Activated CD4-positive, alpha-beta T cell treated with anti-CD3 and anti-CD28 coated beads for 36 hours (primary cell): ENCODE results near the gene ZMYM4. TPM values are rescaled to one million over a fixed set of nuclear protein-coding genes. Genes with fewer than 3 reads are reported as not detected.
"Not testable (repeated sequence)": the region's sequence is repeated elsewhere in the genome, so short reads cannot be mapped to it uniquely, and the experiment has no call there.

Source experiments
- ATAC-seq: fragments of 200-7000 bp; cut with Tn5 transposase; one replicate; pipeline ENCODE4 v1.10.0; 2021; ENCODE audit warnings: mild to moderate bottlenecking, moderate library complexity
- CTCF ChIA-PET: fragments of 350-600 bp; sonication (Branson Sonifier 250); formaldehyde crosslinking; loops from one replicate; lab custom pipeline; 2021; ENCODE audit warnings: antibody characterized with exemption; lab: Charles Lee
- POLR2A ChIA-PET: fragments of 350-600 bp; sonication (Branson Sonifier 250); formaldehyde crosslinking; loops from one replicate; lab custom pipeline; 2021; ENCODE audit warnings: antibody characterized with exemption, inconsistent platforms; lab: Charles Lee
- DNase-seq: peaks from one replicate; pipeline ENCODE4 v3.0.0-alpha.2; 2020
- H3K27ac Mint-ChIP-seq: one replicate; pipeline ENCODE4 v1.8.0; 2021; ENCODE audit warnings: mixed read lengths
- H3K27me3 Mint-ChIP-seq: one replicate; pipeline ENCODE4 v1.8.0; 2021; ENCODE audit warnings: mixed read lengths
- H3K36me3 Mint-ChIP-seq: one replicate; pipeline ENCODE4 v1.8.0; 2021; ENCODE audit warnings: low read depth, mixed read lengths
- H3K4me1 Mint-ChIP-seq: one replicate; pipeline ENCODE4 v1.8.0; 2021; ENCODE audit warnings: mixed read lengths
- H3K4me3 Mint-ChIP-seq: one replicate; pipeline ENCODE4 v1.8.0; 2021; ENCODE audit warnings: mild to moderate bottlenecking, moderate library complexity, mixed read lengths
- H3K9me3 Mint-ChIP-seq: one replicate; pipeline ENCODE4 v1.8.0; 2021; ENCODE audit warnings: low read depth, mixed read lengths
- intact Hi-C, 2 experiments: fragments of 100-400 bp; cut with DNase I in 1 of 2; cut with micrococcal nuclease in 1 of 2; formaldehyde crosslinking; loops; one replicate each; pipeline versions ENCODE4 v1.14.2 to v1.15.1; 2022 to 2024; cut with DNase I, micrococcal nuclease
- total RNA-seq, 2 experiments: library from RNA; stranded (reverse); gene quantifications; one replicate each; pipeline ENCODE4 v1.2.3, GENCODE V29; 2021

Gene ZMYM4
- total RNA-seq, 2 experiments from 2014 or later = 27.8 to 31.6 TPM

DNA sequence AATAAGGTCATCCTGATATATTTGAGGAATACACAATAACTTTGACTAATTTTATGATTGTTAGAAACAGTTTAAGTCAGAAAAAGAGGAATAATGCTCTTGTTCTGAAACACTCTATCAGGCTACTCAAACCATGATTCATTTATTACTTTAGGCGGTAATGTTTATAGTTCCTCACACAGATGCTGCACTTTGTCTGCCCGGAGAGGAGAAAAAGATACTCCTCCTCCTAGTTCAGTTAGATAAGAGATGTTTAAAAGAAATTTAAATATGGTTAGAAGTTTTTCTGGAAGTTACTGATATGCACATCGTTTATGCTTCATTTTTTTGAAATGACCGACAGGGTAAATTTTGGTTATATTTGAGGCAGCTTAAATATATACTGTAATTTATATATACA is 103.0 kb downstream of the ZMYM4 start:
- intact Hi-C loops = no loop called here
- DNase-seq (no peak), ATAC-seq (no peak)
- H3K27ac Mint-ChIP-seq = no peak overlapping the region
- H3K4me1 Mint-ChIP-seq = no peaks in the 10 kb centered on the region
- ChIA-PET CTCF (no interaction called here), POLR2A (no interaction called here)
- no peaks in the 10 kb centered on the region for H3K9me3 Mint-ChIP-seq
- H3K27me3 Mint-ChIP-seq = no peaks in the 10 kb centered on the region
- H3K4me3 Mint-ChIP-seq = no peak overlapping the region
- peaks cover 6% of the 10 kb centered on the region for H3K36me3 Mint-ChIP-seq

DNA sequence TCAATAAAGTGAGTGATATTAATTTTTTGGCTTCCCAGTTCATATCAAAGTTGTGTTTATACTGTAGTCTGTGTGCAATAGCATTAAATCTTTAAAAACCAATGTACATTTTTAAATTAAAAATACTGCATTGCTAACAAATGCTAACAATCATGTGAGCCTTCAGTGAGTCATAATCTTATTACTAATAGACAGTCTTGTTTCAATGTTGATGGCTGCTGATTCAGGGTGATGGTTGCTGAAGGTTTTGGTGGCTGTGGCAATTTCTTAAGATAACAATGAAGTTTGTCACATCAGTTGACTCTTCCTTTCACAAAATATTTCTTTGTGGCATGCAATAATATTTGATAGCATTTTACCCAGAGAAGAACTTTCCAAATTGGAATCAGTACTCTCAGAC is 109.0 kb downstream of the ZMYM4 start:
- Mint-ChIP-seq H3K4me3 (no peak overlapping the region), H3K27me3 (no peaks in the 10 kb centered on the region), H3K36me3 (peaks cover 6% of the 10 kb centered on the region), H3K4me1 (no peaks in the 10 kb centered on the region), H3K27ac (no peak overlapping the region), H3K9me3 (no peaks in the 10 kb centered on the region)
- ATAC-seq (no peak), DNase-seq (no peak)
- intact Hi-C loops = no loop called here
- CTCF ChIA-PET = no interaction called here
- POLR2A ChIA-PET = interaction anchor here (0.6 kb wide), 1 partner anchor 579 kb away, joined by 3 read pairs; no protein-coding TSS in a partner anchor

DNA sequence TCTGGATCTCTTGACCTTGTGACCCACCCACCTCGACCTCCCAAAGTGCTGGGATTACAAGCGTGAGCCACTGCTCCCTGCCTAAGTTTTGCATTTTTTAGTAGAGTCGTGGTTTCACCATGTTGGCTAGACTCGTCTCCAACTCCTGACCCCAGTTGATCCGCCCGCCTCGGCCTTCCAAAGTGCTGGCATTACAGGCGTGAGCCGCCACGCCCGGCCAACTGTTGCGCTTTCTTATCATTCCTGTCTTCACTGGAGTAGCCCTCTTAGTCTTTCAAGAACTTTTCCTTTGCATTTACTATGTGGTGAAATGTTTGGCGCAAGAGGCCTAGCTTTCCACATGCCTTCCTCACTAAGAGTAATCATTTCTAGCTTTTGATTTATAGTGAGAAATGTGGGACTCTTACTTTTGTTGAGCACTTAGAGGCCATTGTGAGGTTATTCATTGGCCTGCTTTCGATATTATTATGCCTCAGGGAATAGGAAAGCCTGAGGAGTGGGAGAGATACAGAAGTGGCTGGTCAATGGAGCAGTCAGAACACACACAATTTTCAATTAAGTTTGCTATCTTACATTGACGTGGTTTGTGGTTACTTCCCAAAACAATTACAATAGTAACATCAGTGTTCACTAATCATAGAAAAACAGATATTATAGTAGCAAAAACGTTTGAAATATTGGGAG is 111.0 kb downstream of the ZMYM4 start:
- intact Hi-C loops = no loop called here
- POLR2A ChIA-PET = interaction anchor here (0.6 kb wide), 1 partner anchor 125 kb away, joined by 3 read pairs; no protein-coding TSS in a partner anchor
- H3K27ac Mint-ChIP-seq = no peak overlapping the region

GRCh38 chr1:35380111-35380510 is 111.6 kb downstream of the ZMYM4 start:
- CTCF ChIA-PET = interaction anchor here (0.7 kb wide), 1 partner anchor 347 kb away, joined by 3 read pairs; no protein-coding TSS in a partner anchor

More for the DNA sequence above, 111.0 kb downstream of the ZMYM4 start:
- Mint-ChIP-seq H3K36me3 (peaks cover 6% of the 10 kb centered on the region), H3K4me3 (no peak overlapping the region), H3K4me1 (no peaks in the 10 kb centered on the region), H3K27me3 (no peaks in the 10 kb centered on the region), H3K9me3 (no peaks in the 10 kb centered on the region)
- no peak for ATAC-seq
- CTCF ChIA-PET = interaction anchor here (0.7 kb wide), 1 partner anchor 512 kb away, joined by 3 read pairs; no protein-coding TSS in a partner anchor
- no peak for DNase-seq

DNA sequence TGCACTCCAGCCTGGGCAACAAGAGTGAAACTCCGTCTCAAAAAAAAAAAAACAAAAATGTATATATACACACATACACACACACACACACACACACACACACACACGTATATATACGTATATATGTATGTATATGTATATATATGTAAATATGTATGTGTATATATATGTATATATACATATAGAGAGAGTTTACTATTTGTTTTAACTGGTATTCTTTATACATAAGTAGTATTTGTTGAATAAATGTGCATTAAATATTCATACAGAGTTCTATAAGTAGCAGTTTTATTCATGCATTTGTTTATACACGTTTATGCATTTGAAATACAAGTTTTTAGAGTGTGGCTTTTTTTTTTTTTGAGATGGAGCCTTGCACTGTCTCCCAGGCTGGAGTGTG is 113.6 kb downstream of the ZMYM4 start:
- ChIA-PET POLR2A (interaction anchor here (0.6 kb wide), 1 partner anchor 401 kb away, joined by 3 read pairs; no protein-coding TSS in a partner anchor), CTCF (no interaction called here)
- Mint-ChIP-seq H3K9me3 (no peaks in the 10 kb centered on the region), H3K27ac (no peak overlapping the region), H3K4me1 (no peaks in the 10 kb centered on the region), H3K27me3 (no peaks in the 10 kb centered on the region), H3K36me3 (peaks cover 2% of the 10 kb centered on the region), H3K4me3 (no peak overlapping the region)
- DNase-seq (no peak), ATAC-seq (no peak)
- intact Hi-C loops = no loop called here

More at GRCh38 chr1:35380111-35380510, 111.6 kb downstream of the ZMYM4 start:
- H3K4me1 Mint-ChIP-seq, H3K36me3 Mint-ChIP-seq, POLR2A ChIA-PET, DNase-seq, H3K27me3 Mint-ChIP-seq, intact Hi-C loops, H3K9me3 Mint-ChIP-seq, H3K4me3 Mint-ChIP-seq, ATAC-seq, H3K27ac Mint-ChIP-seq: not testable (repeated sequence)

DNA sequence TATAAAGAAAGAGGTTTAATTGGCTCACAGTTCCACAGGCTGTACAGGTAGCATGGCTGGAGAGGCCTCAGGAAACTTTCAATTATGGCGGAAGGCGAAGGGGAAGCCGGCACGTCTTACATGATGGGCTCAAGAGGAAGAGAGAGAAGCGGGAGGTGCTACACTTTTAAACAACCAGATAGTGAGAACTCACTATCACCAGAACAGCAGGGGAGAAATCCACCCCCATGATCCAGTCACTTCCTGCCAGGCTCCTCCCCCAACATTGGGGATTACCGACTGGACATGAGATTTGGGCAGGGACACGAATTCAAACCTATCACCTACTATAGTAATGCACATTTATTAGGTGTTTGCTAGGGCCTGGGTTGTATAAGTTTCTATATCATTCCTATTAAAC is 117.8 kb downstream of the ZMYM4 start:
- Mint-ChIP-seq H3K4me1 (no peaks in the 10 kb centered on the region), H3K27ac (no peak overlapping the region), H3K36me3 (peaks cover 13% of the 10 kb centered on the region), H3K9me3 (no peaks in the 10 kb centered on the region), H3K27me3 (no peaks in the 10 kb centered on the region), H3K4me3 (no peak overlapping the region)
- DNase-seq (no peak), ATAC-seq (no peak)
- intact Hi-C loops = no loop called here
- ChIA-PET CTCF (no interaction called here), POLR2A (interaction anchor here (0.6 kb wide), 1 partner anchor 672 kb away, joined by 5 read pairs; no protein-coding TSS in a partner anchor)

DNA sequence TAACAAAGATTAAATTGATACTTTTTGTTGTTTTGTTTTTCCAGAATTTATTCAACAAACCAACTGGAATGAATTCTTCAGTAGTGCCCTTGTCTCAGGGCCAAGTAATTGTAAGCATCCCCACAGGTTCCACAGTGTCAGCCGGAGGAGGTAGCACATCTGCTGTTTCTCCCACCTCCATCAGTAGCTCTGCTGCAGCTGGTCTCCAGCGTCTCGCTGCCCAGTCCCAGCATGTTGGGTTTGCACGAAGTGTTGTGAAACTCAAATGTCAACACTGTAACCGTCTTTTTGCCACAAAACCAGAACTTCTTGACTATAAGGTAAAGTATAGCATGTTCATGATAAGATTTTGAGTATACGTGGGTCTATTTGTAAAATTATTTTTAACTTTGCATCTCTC is 118.5 kb downstream of the ZMYM4 start:
- Mint-ChIP-seq H3K4me3 (no peak overlapping the region), H3K9me3 (no peaks in the 10 kb centered on the region), H3K27me3 (no peaks in the 10 kb centered on the region), H3K36me3 (peaks cover 13% of the 10 kb centered on the region), H3K4me1 (no peaks in the 10 kb centered on the region), H3K27ac (no peak overlapping the region)
- DNase-seq (no peak), ATAC-seq (no peak)
- ChIA-PET CTCF (interaction anchor here (1.1 kb wide), 1 partner anchor 64 kb away, joined by 3 read pairs; no protein-coding TSS in a partner anchor), POLR2A (interaction anchor here (0.6 kb wide), 1 partner anchor 671 kb away, joined by 5 read pairs; no protein-coding TSS in a partner anchor)
- intact Hi-C loops = no loop called here

DNA sequence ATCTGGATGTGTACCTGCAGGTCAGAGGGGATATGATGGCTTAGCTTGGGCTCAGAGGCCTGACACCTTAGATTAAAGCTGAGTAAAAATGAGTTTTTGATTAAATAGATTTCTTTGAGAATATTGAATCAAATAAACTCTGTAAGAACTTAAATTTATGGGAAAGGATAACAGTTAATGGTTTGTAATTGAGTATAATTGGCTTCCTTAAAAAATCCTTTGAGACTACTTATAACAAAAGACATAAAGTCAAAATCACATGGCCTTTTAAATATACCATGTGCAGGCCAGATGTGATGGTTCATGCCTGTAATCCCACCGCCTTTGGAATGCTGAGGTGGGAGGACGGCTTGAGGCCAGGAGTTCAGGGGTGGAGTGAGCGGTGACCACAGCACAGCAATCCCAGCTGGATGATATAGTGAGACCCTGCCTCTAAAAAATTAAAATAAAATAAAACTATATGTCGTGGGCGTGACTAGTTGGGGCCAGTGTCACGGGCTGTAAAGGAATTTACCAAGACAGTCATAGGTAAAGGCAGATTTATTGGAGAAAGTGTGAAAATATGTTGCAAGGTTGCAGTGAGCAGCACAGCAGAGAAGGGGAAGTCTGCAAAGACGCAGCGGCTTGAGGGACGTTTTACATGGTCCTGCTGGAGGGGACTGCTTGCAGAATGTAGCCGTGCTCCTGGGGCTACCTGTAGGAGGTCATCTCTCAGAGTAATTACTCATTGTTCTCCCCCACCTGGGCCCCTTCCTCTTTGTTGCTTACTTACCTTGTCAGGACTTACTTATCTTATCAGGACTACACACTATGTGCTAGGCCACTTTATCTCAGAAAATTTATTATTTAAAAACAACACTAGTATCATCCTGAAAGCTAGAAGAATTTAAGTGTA is 122.3 kb downstream of the ZMYM4 start:
- Mint-ChIP-seq H3K36me3 (peaks cover 21% of the 10 kb centered on the region), H3K27ac (no peak overlapping the region), H3K27me3 (no peaks in the 10 kb centered on the region), H3K4me3 (no peak overlapping the region), H3K4me1 (no peaks in the 10 kb centered on the region), H3K9me3 (no peaks in the 10 kb centered on the region)
- intact Hi-C loops = no loop called here
- ATAC-seq = no peak
- no peak for DNase-seq
- ChIA-PET CTCF (no interaction called here), POLR2A (no interaction called here)

DNA sequence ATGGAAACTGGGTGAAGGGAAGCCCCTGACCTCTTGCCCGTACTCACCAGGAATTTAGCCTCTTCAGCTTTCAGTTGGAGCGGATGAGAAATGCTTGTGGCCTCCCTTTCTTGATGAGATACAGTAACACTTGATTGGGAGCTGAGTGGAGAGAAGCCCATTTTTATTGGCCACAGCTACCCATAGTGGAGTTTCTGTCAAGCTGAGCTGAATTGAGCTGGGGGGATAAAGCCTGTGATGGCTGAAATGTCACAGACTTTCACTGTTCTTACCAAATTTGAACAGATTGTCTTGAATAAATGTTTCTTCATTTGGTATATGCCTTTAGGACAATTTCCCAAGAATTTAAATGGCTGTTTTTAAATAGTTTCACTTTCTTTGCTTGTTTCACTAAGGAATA is 125.9 kb downstream of the ZMYM4 start:
- intact Hi-C loops = no loop called here

GRCh38 chr1:35398739-35399138 is 130.2 kb downstream of the ZMYM4 start:
- POLR2A ChIA-PET = interaction anchor here (0.6 to 0.7 kb wide), 2 partner anchors 327 to 586 kb away, joined by 3 read pairs; no protein-coding TSS in a partner anchor
- intact Hi-C loops = no loop called here
- CTCF ChIA-PET = interaction anchor here (2.0 kb wide), 1 partner anchor 170 kb away, joined by 5 read pairs; no protein-coding TSS in a partner anchor
- H3K4me1 Mint-ChIP-seq = peaks cover 7% of the 10 kb centered on the region
- H3K9me3 Mint-ChIP-seq = no peaks in the 10 kb centered on the region
- DNase-seq = no peak
- H3K4me3 Mint-ChIP-seq = no peak overlapping the region
- H3K27me3 Mint-ChIP-seq = no peaks in the 10 kb centered on the region
- no peak overlapping the region for H3K27ac Mint-ChIP-seq
- H3K36me3 Mint-ChIP-seq = peaks cover 39% of the 10 kb centered on the region
- peak; percentile 51 for ATAC-seq

More for the DNA sequence above, 125.9 kb downstream of the ZMYM4 start:
- ATAC-seq (no peak), DNase-seq (no peak)
- POLR2A ChIA-PET = interaction anchor here (0.6 kb wide), 1 partner anchor 347 kb away, joined by 4 read pairs; no protein-coding TSS in a partner anchor
- Mint-ChIP-seq H3K27me3 (no peaks in the 10 kb centered on the region), H3K9me3 (no peaks in the 10 kb centered on the region), H3K4me3 (no peak overlapping the region), H3K36me3 (peaks cover 31% of the 10 kb centered on the region), H3K4me1 (peaks cover 7% of the 10 kb centered on the region), H3K27ac (peak overlapping the region; percentile 51)
- CTCF ChIA-PET = interaction anchor here (0.9 kb wide), 1 partner anchor 59 kb away, joined by 7 read pairs; no protein-coding TSS in a partner anchor

DNA sequence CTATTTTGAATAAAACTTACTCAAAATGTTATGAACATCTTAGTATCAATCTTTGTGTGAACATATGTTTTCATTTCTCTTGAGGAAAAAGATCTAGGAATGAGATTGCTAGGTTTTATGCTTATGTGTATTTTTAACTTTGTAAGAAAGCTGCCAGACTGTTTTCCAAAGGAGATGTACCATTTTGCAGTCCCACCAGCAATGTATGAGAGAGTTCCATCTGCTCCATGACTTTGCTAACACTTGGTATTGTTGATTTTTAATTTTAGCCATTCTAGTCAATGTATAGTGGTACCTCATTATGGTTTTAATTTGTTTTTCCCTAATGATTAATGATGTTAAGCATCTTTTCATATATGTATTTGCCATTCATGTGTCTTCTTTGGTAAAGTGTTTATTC is 132.5 kb downstream of the ZMYM4 start:
- Mint-ChIP-seq H3K27me3 (no peaks in the 10 kb centered on the region), H3K27ac (no peak overlapping the region), H3K4me1 (peaks cover 7% of the 10 kb centered on the region), H3K36me3 (peaks cover 35% of the 10 kb centered on the region), H3K9me3 (no peaks in the 10 kb centered on the region), H3K4me3 (no peak overlapping the region)
- ATAC-seq = no peak
- no peak for DNase-seq
- ChIA-PET CTCF (interaction anchor here (1.3 kb wide), 1 partner anchor 13 kb away, joined by 3 read pairs; no protein-coding TSS in a partner anchor), POLR2A (no interaction called here)
- intact Hi-C loops = no loop called here
